ENCODE results near the gene PECR.
"Not testable (repeated sequence)": the region's sequence is repeated elsewhere in the genome, so short reads cannot be mapped to it uniquely, and the experiment has no call there.

The PECR gene

GRCh38 chr2:216021768-216022565 is 59.6 kb downstream of the PECR start:
- DNase-seq, result no peak

GRCh38 chr2:216018709-216019108 is 62.9 kb downstream of the PECR start:
- no peak for DNase-seq

GRCh38 chr2:216017365-216017764 is 64.2 kb downstream of the PECR start:
- DNase-seq, result no peak

GRCh38 chr2:216016581-216016980 is 65.0 kb downstream of the PECR start:
- DNase-seq, result no peak

- no peak for DNase-seq
Measured at GRCh38 chr2:216015722-216016464, 65.7 kb downstream of the PECR start.

GRCh38 chr2:216014986-216015385 is 66.6 kb downstream of the PECR start:
- DNase-seq, result no peak

- DNase-seq, result no peak
Measured at GRCh38 chr2:216014006-216014405, 67.6 kb downstream of the PECR start.

- DNase-seq, result peak; percentile 9
Measured at GRCh38 chr2:216013080-216013909, 68.3 kb downstream of the PECR start, which contains the start of gene MREG. Gene MREG, minus strand, starts transcription at chr2:216013551. Its CDS starts 224 bp downstream, at chr2:216013327.

GRCh38 chr2:216012830-216013079 is 68.9 kb downstream of the PECR start:
- no peak for DNase-seq

- DNase-seq, result no peak
Measured at GRCh38 chr2:216012133-216012829, 69.3 kb downstream of the PECR start.

- DNase-seq, result not testable (repeated sequence)
Measured at GRCh38 chr2:216009215-216009614, 72.4 kb downstream of the PECR start.

- no peak for DNase-seq
Measured at GRCh38 chr2:216008387-216008786, 73.2 kb downstream of the PECR start.

- DNase-seq, result no peak
Measured at GRCh38 chr2:216006164-216006663, 75.4 kb downstream of the PECR start.

- no peak for DNase-seq
Measured at GRCh38 chr2:216004697-216005283, 76.8 kb downstream of the PECR start.

GRCh38 chr2:216003876-216004696 is 77.5 kb downstream of the PECR start:
- no peak for DNase-seq

GRCh38 chr2:216002693-216003092 is 78.9 kb downstream of the PECR start:
- no peak for DNase-seq

GRCh38 chr2:216002101-216002678 is 79.4 kb downstream of the PECR start:
- DNase-seq, result no peak

GRCh38 chr2:216001216-216002100 is 80.2 kb downstream of the PECR start:
- DNase-seq, result no peak

GRCh38 chr2:215998636-215999035 is 83.0 kb downstream of the PECR start:
- no peak for DNase-seq

GRCh38 chr2:215997219-215997618 is 84.4 kb downstream of the PECR start:
- DNase-seq, result no peak
